MM.1S (cell line): ENCODE data around the gene ODAD4.

ENCODE experiments used
- DNase-seq: peaks from one replicate; pipeline ENCODE4 v3.0.0-alpha.2; 2015
- H2AFZ ChIP-seq: fragments of 300-600 bp; sonication (generic); 2 replicates; pipeline ENCODE4 v1.6.0; 2016; ENCODE audit warnings: antibody characterized with exemption, low read length
- H3F3A ChIP-seq: fragments of 300-600 bp; sonication (generic); 2 replicates; pipeline ENCODE4 v1.6.1; 2016; ENCODE audit warnings: mild to moderate bottlenecking, antibody characterized with exemption, low read length, moderate library complexity, mixed read lengths; ENCODE audit not compliant: insufficient read depth
- H3K27ac ChIP-seq: fragments of 300-600 bp; sonication (generic); 2 replicates; pipeline ENCODE4 v1.5.1; 2016; ENCODE audit warnings: mild to moderate bottlenecking, low read length
- H3K27me3 ChIP-seq: fragments of 300-600 bp; sonication (generic); replicated peaks from 2 replicates; pipeline ENCODE4 v1.6.0; 2016; ENCODE audit warnings: low read length; ENCODE audit not compliant: insufficient read depth
- H3K36me3 ChIP-seq: fragments of 300-600 bp; sonication (generic); replicated peaks from 2 replicates; pipeline ENCODE4 v1.6.1; 2016; ENCODE audit warnings: mild to moderate bottlenecking, low read length, mixed read lengths; ENCODE audit not compliant: insufficient read depth
- H3K4me1 ChIP-seq: fragments of 300-600 bp; sonication (generic); 2 replicates; pipeline ENCODE4 v1.6.1; 2016; ENCODE audit warnings: low read length, mixed read lengths
- H3K4me2 ChIP-seq: fragments of 300-600 bp; sonication (generic); 2 replicates; pipeline ENCODE4 v1.6.0; 2016; ENCODE audit warnings: low read depth, low read length
- H3K4me3 ChIP-seq: fragments of 300-600 bp; sonication (generic); 2 replicates; pipeline ENCODE4 v1.5.1; 2016; ENCODE audit warnings: low read length, mixed read lengths
- H3K79me2 ChIP-seq: fragments of 300-600 bp; sonication (generic); 2 replicates; pipeline ENCODE4 v1.6.1; 2016; ENCODE audit warnings: mixed run types, low read length, mixed read lengths
- H3K9ac ChIP-seq: fragments of 300-600 bp; sonication (generic); 2 replicates; pipeline ENCODE4 v1.6.1; 2016; ENCODE audit warnings: low read length, mixed read lengths
- H3K9me2 ChIP-seq: fragments of 300-600 bp; sonication (generic); replicated peaks from 2 replicates; pipeline ENCODE4 v1.6.1; 2016; ENCODE audit warnings: mild to moderate bottlenecking, low read length, mixed read lengths; ENCODE audit not compliant: insufficient read depth
- H3K9me3 ChIP-seq: fragments of 300-600 bp; sonication (generic); replicated peaks from 2 replicates; pipeline ENCODE4 v1.6.1; 2016; ENCODE audit warnings: mild to moderate bottlenecking, low read length, mixed read lengths; ENCODE audit not compliant: insufficient read depth
- H4K20me1 ChIP-seq: fragments of 300-600 bp; sonication (generic); 2 replicates; pipeline ENCODE4 v1.6.1; 2016; ENCODE audit warnings: mild to moderate bottlenecking, low read length, moderate library complexity, mixed read lengths; ENCODE audit not compliant: insufficient read depth
- EZH2 ChIP-seq: fragments of 300-600 bp; sonication (generic); optimal IDR thresholded peaks from 2 replicates; pipeline ENCODE3; 2017; ENCODE audit warnings: low read depth, mild to moderate bottlenecking, antibody characterized with exemption, low read length, mixed read lengths
- EZH2phosphoT487 ChIP-seq: fragments of 300-600 bp; sonication (generic); IDR thresholded peaks from 2 replicates; pipeline ENCODE4 v1.6.1; 2018; ENCODE audit warnings: antibody characterized with exemption, low read length
- TF ChIP-seq, protein P1 (sequence below): fragments of 300-600 bp; sonication (generic); IDR thresholded peaks from 2 replicates; pipeline ENCODE4 v1.5.1; 2016; ENCODE audit warnings: antibody characterized with exemption, low read length, mixed read lengths

The ODAD4 gene

DNA sequence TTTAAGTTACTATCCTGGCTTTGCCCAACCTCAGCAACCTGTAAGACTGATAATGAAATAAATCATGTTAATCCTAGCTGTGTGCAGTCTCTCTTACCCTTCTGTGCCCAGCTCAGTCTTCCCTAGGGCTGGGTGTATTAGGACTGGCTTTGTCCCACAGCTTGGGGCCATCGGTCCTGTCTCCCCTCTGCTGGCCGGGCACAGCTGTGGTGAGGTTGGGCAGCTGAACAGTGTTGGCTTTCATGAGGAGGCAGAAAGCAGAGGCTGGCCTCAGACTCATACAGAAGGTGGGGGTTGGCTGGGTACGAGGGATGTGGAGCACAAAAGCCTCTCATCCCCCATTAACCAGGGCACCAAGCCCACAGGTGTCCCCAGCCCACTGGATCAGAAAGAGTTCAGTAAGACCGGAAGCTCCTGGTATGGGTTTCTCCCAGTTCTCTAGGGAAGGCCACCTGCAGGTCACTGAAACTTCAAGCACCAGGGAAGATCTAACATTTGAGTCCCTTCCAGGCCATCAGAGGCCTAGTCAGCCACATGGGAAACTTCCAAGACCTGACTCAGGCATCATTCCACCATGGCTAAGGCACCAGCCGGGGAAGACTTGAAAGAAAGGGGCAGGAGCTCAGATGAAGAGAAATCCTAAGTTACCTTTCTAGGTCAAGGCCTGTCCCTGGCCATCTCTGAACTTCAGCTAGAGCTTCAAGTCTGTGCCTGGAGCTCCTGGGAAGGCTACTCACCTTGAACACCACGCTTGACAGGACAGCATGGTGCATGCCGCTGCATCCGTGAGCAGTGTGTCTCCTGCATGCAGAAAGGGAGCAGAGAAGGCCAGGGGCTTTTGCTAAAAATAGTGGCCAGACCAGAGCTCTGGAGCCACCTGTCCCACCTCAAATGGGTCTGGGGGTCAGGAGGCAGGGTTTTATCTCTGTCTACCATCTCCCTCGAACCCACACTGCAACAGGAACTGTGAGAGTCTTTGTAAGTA lies 45.0 kb downstream of the ODAD4 start:
- Histone ChIP-seq H3K27ac (peak overlapping the region; percentile 81; the same call in 1 of the 2 replicates), H3K9me3 (no peaks in the 10 kb centered on the region), H3F3A (peaks cover 24% of the 10 kb centered on the region), H3K4me2 (peak overlapping the region; percentile 92), H4K20me1 (no peaks in the 10 kb centered on the region), H3K36me3 (peaks cover 5% of the 10 kb centered on the region; the same call in 1 of the 2 replicates), H3K79me2 (peaks cover 60% of the 10 kb centered on the region), H2AFZ (no peak overlapping the region), H3K4me1 (peaks cover 27% of the 10 kb centered on the region), H3K9ac (no peak overlapping the region), H3K27me3 (no peaks in the 10 kb centered on the region), H3K9me2 (no peaks in the 10 kb centered on the region), H3K4me3 (peak overlapping the region; percentile 22; the same call in 1 of the 2 replicates)
- no peak for DNase-seq
- TF ChIP-seq EZH2phosphoT487 (no peak), EZH2 (no peak)
- TF ChIP-seq, protein P1, sequence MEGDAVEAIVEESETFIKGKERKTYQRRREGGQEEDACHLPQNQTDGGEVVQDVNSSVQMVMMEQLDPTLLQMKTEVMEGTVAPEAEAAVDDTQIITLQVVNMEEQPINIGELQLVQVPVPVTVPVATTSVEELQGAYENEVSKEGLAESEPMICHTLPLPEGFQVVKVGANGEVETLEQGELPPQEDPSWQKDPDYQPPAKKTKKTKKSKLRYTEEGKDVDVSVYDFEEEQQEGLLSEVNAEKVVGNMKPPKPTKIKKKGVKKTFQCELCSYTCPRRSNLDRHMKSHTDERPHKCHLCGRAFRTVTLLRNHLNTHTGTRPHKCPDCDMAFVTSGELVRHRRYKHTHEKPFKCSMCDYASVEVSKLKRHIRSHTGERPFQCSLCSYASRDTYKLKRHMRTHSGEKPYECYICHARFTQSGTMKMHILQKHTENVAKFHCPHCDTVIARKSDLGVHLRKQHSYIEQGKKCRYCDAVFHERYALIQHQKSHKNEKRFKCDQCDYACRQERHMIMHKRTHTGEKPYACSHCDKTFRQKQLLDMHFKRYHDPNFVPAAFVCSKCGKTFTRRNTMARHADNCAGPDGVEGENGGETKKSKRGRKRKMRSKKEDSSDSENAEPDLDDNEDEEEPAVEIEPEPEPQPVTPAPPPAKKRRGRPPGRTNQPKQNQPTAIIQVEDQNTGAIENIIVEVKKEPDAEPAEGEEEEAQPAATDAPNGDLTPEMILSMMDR, result no peak

DNA sequence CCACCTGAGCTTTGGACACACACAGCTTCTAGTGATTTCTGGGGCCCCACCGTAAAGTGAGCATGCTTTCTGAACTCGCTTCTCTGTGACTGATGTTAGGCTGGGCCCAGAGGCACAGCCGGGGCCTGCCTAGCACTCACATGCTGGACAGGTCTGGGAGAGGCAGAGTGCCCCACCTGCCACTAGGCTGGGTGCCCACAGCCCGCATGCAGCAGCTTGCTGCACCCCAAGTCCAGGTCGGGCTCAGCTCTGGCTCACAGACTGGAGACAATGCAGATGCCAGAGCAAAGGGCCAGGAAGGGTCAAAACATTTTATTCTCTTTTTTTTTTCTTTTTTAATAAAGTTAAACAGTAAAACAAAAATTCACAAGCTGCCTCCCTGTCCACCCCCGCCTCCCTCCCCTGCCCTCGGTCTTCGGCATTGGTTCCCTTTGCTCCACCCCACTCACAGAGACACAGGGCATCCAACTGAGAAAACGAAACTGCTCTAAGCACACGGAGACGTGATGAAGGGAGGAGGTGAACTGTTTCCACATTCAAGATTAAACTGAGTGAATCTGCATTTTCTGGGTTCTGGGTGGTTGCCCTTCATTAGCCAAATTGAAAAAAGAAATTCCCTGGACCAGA lies 45.8 kb downstream of the ODAD4 start:
- TF ChIP-seq EZH2phosphoT487 (no peak), EZH2 (no peak)
- TF ChIP-seq, protein P1, result no peak
- Histone ChIP-seq H3F3A (peaks cover 24% of the 10 kb centered on the region), H2AFZ (no peak overlapping the region), H3K4me1 (peaks cover 27% of the 10 kb centered on the region), H3K9ac (peak overlapping the region; percentile 28; the same call in 1 of the 2 replicates), H4K20me1 (no peaks in the 10 kb centered on the region), H3K79me2 (peaks cover 51% of the 10 kb centered on the region), H3K27me3 (no peaks in the 10 kb centered on the region), H3K9me2 (no peaks in the 10 kb centered on the region), H3K4me3 (peak overlapping the region; percentile 34), H3K4me2 (peak overlapping the region; percentile 92), H3K9me3 (no peaks in the 10 kb centered on the region), H3K27ac (peak overlapping the region; percentile 81), H3K36me3 (peaks cover 5% of the 10 kb centered on the region; the same call in 1 of the 2 replicates)
- peak; percentile 84 for DNase-seq

DNA sequence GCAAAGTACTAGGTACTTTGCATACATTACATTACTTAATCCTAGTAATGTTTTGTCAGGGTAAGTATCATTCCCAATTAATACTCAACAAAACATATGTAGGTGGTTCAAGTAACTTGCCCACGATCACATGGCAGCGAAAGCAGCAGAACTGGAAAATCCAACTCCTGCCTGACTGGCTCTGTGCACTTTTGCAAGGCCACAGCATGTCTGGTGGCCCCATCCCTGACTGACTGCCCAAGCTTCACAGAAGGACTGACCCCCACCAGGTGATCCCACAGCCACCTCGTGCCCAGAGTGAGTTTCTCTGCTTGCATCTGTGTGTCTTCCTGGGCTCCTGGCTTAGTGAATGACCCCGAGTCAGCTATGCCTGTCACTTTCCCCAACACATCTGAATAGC lies 47.6 kb downstream of the ODAD4 start:
- peak overlapping the region; percentile 81; the same call in 1 of the 2 replicates for H3K27ac ChIP-seq
- H3K9me3 ChIP-seq, result no peaks in the 10 kb centered on the region
- H3K36me3 ChIP-seq, result peaks cover 8% of the 10 kb centered on the region
- H3K79me2 ChIP-seq, result peaks cover 36% of the 10 kb centered on the region
- no peak for DNase-seq
- peak overlapping the region; percentile 92; the same call in 1 of the 2 replicates for H3K4me2 ChIP-seq
- no peaks in the 10 kb centered on the region for H4K20me1 ChIP-seq
- no peaks in the 10 kb centered on the region for H3K27me3 ChIP-seq
- peaks cover 24% of the 10 kb centered on the region for H3F3A ChIP-seq
- no peak for TF ChIP-seq EZH2
- no peak for TF ChIP-seq EZH2phosphoT487
- TF ChIP-seq, protein P1, result no peak
- H3K9ac ChIP-seq, result no peak overlapping the region
- H3K4me3 ChIP-seq, result no peak overlapping the region
- no peaks in the 10 kb centered on the region for H3K9me2 ChIP-seq
- H2AFZ ChIP-seq, result no peak overlapping the region
- peaks cover 27% of the 10 kb centered on the region for H3K4me1 ChIP-seq
